ENCODE measurements around the gene LSM3.

The LSM3 gene

DNA sequence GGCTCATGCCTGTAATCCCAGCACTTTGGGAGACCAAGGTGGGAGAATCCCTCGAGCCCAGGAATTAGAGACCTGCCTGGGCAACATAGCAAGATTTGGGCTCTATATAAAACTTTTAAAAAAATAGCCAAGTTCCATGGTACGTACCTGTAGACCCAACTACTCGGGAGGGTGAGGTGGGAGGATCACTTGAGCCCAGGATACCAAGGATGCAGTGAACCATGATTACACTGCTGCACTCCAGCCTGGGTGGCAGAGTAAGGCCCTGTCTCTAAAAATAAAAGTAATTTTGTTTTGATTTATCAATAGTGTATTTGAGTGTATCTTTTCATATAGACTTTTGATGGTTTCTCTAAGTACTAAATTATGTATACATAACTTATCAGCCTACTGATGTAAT is 63.1 kb downstream of the LSM3 start:
- DNase-seq (ENCODE audit: low read depth), result no peak

DNA sequence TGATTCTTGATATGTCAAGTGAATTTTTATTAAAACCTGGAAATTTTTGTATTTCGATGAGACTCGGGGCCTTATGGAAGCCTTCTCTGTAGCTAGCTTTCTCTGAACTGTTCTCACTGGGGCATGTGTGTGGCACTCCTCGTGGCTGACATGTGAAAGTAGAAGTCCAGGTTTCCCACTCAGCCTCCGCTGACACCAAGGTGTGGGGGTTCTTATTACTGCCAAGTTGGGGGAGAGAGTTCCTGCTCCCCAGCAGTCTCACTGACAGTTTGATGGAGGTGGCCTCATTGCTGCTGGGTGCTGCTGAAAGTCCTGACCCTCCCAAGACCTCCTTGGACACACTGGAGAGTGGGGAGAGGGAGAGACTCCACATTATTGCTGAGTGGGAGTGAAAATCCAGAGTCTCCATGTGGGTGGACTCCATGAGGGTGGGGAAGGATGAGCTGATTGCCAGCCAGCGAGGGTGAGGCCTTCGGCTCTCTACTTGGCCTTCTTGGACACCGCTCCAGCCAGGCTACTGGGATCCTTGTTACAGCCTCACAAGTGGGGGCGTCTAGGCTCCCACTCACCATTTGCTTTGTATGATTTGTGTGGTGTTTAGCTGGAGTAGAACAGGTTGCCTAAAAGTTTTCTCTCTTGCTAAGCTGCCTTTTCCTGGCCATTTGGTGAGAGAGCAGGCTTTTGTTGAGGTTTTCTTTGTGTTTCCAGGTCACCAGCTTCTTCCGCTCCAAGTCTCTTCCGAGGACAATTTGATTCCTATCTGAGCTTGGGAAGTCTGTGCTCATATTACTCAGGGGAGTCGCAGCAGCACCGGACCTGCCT is 64.1 kb downstream of the LSM3 start:
- DNase-seq (ENCODE audit: low read depth), result no peak

DNA sequence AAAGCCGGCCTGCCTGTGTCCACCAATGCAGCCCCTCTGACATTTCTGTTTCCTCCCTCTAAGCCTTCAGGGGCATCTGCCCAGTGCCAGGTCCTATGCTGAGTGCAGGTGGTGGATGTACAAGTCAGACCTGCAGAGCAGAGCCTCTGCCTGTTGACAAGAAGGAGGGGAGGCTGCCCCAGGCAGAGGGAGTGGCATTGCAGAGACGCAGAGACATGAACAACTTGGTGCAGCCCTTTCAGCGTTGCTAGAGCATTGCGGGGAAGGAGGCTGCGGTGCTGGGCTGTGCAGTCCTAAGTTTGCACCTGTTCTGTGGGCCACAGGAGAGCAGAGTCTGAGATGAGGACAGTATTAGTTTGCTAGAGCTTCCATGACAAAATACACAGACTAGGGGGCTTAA is 65.2 kb downstream of the LSM3 start:
- no peak for DNase-seq (ENCODE audit: low read depth)

DNA sequence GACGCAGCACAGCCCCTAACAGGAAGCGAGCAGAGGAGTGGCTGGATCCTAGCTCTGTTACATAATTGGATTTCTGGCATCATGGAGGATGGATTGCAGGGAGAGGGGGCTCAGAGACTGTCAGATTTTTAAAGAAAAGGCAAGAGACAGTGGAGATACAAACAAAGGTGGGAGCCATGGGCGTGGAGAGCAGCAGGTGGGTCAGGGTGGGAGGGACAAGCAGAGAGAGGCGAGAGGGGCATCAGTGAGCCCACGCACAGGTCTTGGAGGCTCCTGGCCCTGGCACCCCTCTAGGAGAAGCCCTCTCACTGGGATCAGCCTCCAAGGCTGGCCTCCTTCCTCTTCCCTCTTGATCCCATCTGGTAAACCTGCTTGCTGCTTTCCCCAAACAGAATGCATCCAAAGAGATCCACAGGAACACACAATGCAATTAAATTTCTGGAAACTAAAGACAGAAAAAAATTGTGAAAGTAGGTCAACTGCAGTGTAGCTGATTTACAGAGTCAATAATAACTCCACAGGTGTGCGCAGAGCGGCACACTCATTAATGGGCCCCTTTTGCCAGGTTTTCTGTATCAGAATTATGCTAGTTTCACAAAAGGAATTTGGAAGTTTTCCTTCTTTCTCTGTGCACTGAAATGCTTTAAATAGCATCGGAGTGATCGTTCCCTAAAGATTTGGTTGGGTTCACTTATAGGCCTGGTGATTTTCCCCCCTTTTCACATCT is 66.1 kb downstream of the LSM3 start:
- DNase-seq (ENCODE audit: low read depth), result no peak

DNA sequence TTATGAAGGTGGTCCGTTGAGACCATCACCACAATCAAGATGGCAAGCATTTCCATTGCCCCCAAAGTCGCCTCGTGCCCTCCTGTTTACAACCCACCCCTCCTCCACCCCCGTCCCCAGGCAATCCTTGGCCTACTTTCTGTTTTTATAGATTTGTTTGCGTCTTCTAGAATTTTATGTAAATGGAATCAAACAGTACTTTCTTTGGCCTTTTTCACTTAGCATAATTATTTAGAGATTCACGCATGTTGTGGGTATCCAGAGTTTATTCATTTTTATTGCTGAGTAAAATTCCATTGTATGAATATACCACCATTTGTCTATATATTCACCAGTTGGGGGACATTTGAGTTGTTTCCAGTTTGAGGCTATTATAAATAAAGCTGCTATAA is 66.6 kb downstream of the LSM3 start:
- no peak for DNase-seq (ENCODE audit: low read depth)

DNA sequence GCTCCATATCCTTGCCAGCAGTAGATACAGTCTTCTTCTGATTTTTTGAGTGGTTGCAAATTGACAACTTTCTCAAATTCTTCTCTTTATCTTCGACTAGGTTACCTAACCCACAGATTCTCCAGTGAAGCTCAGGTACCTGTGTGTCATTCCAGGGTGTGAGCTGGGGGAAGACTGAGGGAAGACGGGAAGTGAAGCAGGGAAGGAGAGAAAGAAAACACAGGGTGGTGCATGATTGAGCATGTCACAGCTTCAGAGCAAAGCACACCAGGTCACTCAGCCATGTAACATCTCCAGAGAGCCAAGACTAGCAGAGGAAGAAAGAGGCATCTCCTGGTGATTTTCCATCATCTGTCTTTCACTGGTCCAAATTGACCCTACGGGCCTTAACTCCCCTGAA is 67.2 kb downstream of the LSM3 start:
- no peak for DNase-seq (ENCODE audit: low read depth)

DNA sequence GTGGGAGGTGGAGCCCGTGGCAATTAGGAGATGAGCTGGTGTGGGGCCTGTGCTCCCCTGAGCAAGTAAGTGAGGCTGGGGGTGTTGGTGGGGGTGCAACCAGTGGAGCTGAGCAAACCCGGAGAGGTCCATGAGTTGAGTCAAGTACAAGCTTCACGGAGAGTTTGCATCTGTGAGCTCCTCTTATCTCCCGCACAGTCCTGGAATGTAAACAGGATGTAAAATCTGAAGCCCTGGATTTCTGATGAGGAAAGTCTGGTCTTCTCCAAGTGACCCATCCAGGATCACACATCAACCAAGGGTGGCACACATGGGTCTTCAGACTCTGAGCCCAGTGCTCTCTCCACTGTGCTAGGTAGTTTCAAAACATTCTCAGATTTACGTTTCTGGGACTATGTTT is 67.8 kb downstream of the LSM3 start:
- no peak for DNase-seq (ENCODE audit: low read depth)

DNA sequence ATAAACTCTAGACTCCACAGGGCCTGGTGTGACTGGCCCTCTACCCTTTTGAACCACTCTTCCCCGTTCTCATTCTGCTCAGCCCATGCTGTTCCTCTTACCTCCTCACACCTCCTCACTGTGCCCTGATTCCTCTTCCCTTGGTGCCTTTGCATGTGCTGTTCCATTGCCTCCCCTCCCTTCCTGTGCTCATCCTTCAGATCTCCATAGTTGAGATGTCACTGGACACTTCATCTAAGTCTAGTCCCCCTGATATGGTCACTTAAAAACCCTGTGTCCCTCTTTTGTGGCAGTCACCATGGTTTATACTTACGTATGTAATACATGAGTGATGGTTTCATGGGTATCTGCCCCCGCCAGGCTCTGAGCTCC is 69.8 kb downstream of the LSM3 start:
- no peak for DNase-seq (ENCODE audit: low read depth)

DNA sequence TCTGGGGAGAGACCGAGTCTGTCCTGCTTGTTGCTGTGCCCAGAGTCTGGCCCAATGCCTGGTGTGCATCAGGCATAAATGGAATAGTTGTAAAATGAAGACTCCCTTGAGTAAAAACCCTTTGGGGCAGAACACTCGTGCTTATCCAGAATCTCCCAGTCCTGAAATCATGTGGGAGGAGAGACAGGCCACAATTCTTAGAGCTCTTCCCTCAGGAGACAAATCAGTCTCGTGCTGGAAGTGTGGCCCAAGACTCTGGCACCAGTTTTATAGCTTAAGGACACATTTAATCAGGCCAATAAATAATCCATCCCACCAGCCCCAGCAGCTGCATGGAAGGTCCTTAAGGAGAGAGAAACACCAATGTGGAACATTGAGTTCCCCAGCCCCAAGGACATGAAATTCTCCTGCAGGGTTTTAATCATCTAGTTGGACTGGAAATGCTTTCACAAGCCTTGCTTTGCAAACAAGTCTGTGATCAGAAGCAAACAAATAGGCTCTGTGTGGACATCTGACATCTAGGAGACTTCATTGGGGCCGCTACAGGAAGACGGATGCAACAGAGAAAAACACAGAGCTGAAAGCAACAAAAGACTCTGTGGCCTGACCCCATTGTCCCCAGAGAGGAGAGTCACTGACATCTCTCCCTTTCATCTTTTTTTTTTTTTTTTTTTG is 70.4 kb downstream of the LSM3 start:
- DNase-seq (ENCODE audit: low read depth), result no peak

All from GM04504 (cell line).